Prostate gland (tissue), 2 donors: Measurements from ENCODE around the gene FAM168A.

Experiments
- POLR2A ChIP-seq: fragments of 450-650 bp; IDR thresholded peaks from one replicate; pipeline ENCODE4 v1.6.1; 2016; ENCODE audit warnings: antibody characterized with exemption, mild to moderate bottlenecking
- POLR2AphosphoS5 ChIP-seq: sonication (generic); formaldehyde crosslinking; IDR thresholded peaks from one replicate; pipeline ENCODE4 v1.6.1; 2017; ENCODE audit warnings: antibody characterized with exemption
- TF ChIP-seq, protein P1 (sequence below), 4 experiments: fragments of 200-600 bp in 2 of 4; fragments of 450-650 bp in 2 of 4; sonication (generic) in 2 of 4; IDR thresholded peaks; 1 replicate in 3 of 4; 2 replicates in 1 of 4; pipeline ENCODE4 v1.5.1; 2016 to 2019; ENCODE audit warnings: antibody characterized with exemption in 4 of 4, mild to moderate bottlenecking in 2 of 4, moderate library complexity in 2 of 4

DNA sequence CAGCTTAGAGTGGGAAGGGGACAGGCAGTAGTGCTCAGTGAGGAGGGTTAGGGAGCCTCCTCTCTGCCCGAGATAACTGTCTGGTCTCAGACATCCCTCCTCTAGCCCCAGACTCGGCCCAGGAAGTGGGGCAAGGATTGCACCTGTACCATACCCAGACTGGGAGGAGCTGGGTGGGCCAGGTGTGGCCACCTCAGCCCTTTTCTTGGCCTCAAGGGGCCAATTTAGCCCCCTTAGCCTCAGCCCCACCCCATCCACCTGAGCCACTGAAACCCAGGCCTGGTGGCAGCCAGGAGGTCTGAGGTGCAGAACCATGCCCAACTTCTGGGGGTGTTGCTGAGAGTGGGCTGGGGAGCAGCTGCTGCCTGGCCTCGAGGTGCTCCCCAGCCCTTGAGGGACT is 215.2 kb downstream of the FAM168A start:
- TF ChIP-seq, protein P1, sequence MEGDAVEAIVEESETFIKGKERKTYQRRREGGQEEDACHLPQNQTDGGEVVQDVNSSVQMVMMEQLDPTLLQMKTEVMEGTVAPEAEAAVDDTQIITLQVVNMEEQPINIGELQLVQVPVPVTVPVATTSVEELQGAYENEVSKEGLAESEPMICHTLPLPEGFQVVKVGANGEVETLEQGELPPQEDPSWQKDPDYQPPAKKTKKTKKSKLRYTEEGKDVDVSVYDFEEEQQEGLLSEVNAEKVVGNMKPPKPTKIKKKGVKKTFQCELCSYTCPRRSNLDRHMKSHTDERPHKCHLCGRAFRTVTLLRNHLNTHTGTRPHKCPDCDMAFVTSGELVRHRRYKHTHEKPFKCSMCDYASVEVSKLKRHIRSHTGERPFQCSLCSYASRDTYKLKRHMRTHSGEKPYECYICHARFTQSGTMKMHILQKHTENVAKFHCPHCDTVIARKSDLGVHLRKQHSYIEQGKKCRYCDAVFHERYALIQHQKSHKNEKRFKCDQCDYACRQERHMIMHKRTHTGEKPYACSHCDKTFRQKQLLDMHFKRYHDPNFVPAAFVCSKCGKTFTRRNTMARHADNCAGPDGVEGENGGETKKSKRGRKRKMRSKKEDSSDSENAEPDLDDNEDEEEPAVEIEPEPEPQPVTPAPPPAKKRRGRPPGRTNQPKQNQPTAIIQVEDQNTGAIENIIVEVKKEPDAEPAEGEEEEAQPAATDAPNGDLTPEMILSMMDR (IDR thresholded peaks at IDR 0.05) = no peak
- TF ChIP-seq POLR2AphosphoS5 (no peak), POLR2A (no peak)
